K562 (cell line): ENCODE results near the gene EIF4E2. TPM values are rescaled to one million over a fixed set of nuclear protein-coding genes. Genes with fewer than 3 reads are reported as not detected.

Experiments
- ATAC-seq: fragments of 200-7000 bp; cut with Tn5 transposase; 3 replicates; pipeline ENCODE4 v1.9.1; 2020; ENCODE audit warnings: moderate library complexity
- BruUV-seq: library from RNA; stranded (reverse); fragments of 400-500 nt; replicated peaks from 2 replicates; lab custom pipeline; 2021; lab: Mats Ljungman, UMichigan
- CTCF ChIA-PET: fragments of 300-600 bp; formaldehyde crosslinking; extraction: SDS; loops from one replicate; lab custom pipeline; 2021; ENCODE audit warnings: low intra/inter-chr PET ratio; lab: Yijun Ruan, JAX
- POLR2A ChIA-PET: fragments of 300-600, 350-650 bp; sonication (Branson Sonifier 250); formaldehyde crosslinking; extraction: SDS; loops from one replicate; lab custom pipeline; 2021; ENCODE audit warnings: antibody characterized with exemption, inconsistent platforms; lab: Yijun Ruan, JAX
- DNase-seq, 4 experiments: peaks; one replicate each; pipeline versions ENCODE4 v3.0.0 to v3.0.0-alpha.2; 2011 to 2018; ENCODE audit warnings: low spot score in 3 of 4, mixed read lengths in 3 of 4; ENCODE audit errors: extremely low read depth in 1 of 4
- FAIRE-seq: peaks from 2 replicates; lab custom pipeline; 2011; peaks lifted over from hg19 to GRCh38; lab: Jason Lieb, UNC
- H2AFZ ChIP-seq: 2 replicates; pipeline ENCODE4 v1.6.0; 2011; ENCODE audit warnings: low read depth, low read length, control low read depth, inconsistent platforms
- H3K27ac ChIP-seq: fragments of 200-600 bp; 3 replicates; pipeline ENCODE4 v1.8.0; 2011; ENCODE audit warnings: low read depth, mild to moderate bottlenecking, control low read depth, inconsistent platforms, low read length, moderate library complexity, mixed read lengths; ENCODE audit errors: extremely low read depth
- H3K27me3 ChIP-seq, 2 experiments: fragments of 300-600 bp in 1 of 2; 2 replicates in 1 of 2; 3 replicates in 1 of 2; pipeline versions ENCODE4 v1.6.0 to v1.8.0; 2011; ENCODE audit warnings: inconsistent platforms in 2 of 2, low read length in 2 of 2, mild to moderate bottlenecking in 1 of 2, mixed read lengths in 1 of 2, moderate library complexity in 1 of 2; ENCODE audit not compliant: control insufficient read depth in 2 of 2, insufficient read depth in 2 of 2
- H3K36me3 ChIP-seq: fragments of 300-600 bp; 3 replicates; pipeline ENCODE4 v1.8.0; 2011; ENCODE audit warnings: mild to moderate bottlenecking, low read length, inconsistent platforms; ENCODE audit not compliant: control insufficient read depth, insufficient read depth
- H3K4me1 ChIP-seq, 2 experiments: fragments of 200-600 bp in 1 of 2; replicated peaks in 1 of 2; 2 replicates in 1 of 2; 3 replicates in 1 of 2; pipeline versions ENCODE4 v1.5.1 to v1.8.0; 2011; ENCODE audit warnings: inconsistent platforms in 2 of 2, low read length in 2 of 2, mild to moderate bottlenecking in 1 of 2, mixed read lengths in 1 of 2, moderate library complexity in 1 of 2; ENCODE audit not compliant: control insufficient read depth in 2 of 2, insufficient read depth in 2 of 2
- H3K4me2 ChIP-seq: 2 replicates; pipeline ENCODE4 v1.6.1; 2011; ENCODE audit warnings: low read length, control low read depth, inconsistent platforms, mixed read lengths; ENCODE audit not compliant: insufficient read depth
- H3K4me3 ChIP-seq: fragments of 200-600 bp; sonication (generic), shearing (Covaris generic); 2 replicates; pipeline ENCODE4 v1.5.1; 2016; ENCODE audit warnings: control low read depth, inconsistent platforms
- H3K79me2 ChIP-seq: fragments of 200-600 bp; 3 replicates; pipeline ENCODE4 v1.8.0; 2011; ENCODE audit warnings: low read length, inconsistent platforms; ENCODE audit not compliant: control insufficient read depth, insufficient read depth
- H3K9ac ChIP-seq, 2 experiments: 2 replicates each; pipeline versions ENCODE4 v1.6.0 to v1.6.1; 2011; ENCODE audit warnings: low read depth in 2 of 2, low read length in 2 of 2, control low read depth in 1 of 2, inconsistent platforms in 1 of 2, mild to moderate bottlenecking in 1 of 2, mixed read lengths in 1 of 2; ENCODE audit not compliant: insufficient read depth in 1 of 2
- H3K9me1 ChIP-seq: one replicate; pipeline ENCODE4 v1.6.0; 2011; ENCODE audit warnings: inconsistent platforms, mild to moderate bottlenecking, low read length, moderate library complexity; ENCODE audit not compliant: control insufficient read depth, insufficient read depth
- H3K9me3 ChIP-seq: replicated peaks from 2 replicates; pipeline ENCODE4 v1.5.1; 2011; ENCODE audit warnings: low read depth, low read length, inconsistent platforms; ENCODE audit not compliant: control insufficient read depth, insufficient read depth
- H4K20me1 ChIP-seq: replicated peaks from 2 replicates; pipeline ENCODE4 v1.6.1; 2011; ENCODE audit warnings: low read length, inconsistent platforms, mixed read lengths; ENCODE audit not compliant: control insufficient read depth, insufficient read depth
- CAMTA2 ChIP-seq: fragments of 250-450 bp; sonication (Bioruptor Pico); conservative IDR thresholded peaks from 2 replicates; pipeline ENCODE4 v1.5.1; 2022
- DEAF1 ChIP-seq: fragments of 450-650 bp; formaldehyde crosslinking; IDR thresholded peaks from 2 replicates; pipeline ENCODE4 v1.4.0; 2020; ENCODE audit warnings: mild to moderate bottlenecking, moderate library complexity
- GTF2F1 ChIP-seq: IDR thresholded peaks from 2 replicates; pipeline ENCODE4 v1.6.1; 2011; ENCODE audit warnings: low read depth, low read length, improper control_type of control experiment
- MTF1 ChIP-seq: fragments of 250-450 bp; sonication (Bioruptor Pico); IDR thresholded peaks from 2 replicates; pipeline ENCODE4 v1.9.0; 2021; ENCODE audit warnings: moderate library complexity, mild to moderate bottlenecking, inconsistent platforms, borderline replicate concordance
- NFATC3 ChIP-seq: fragments of 450-650 bp; IDR thresholded peaks from 2 replicates; pipeline ENCODE4 v1.6.1; 2017; ENCODE audit warnings: mild to moderate bottlenecking
- RBM14 ChIP-seq: fragments of 200-400 bp; formaldehyde crosslinking; IDR thresholded peaks from 2 replicates; pipeline ENCODE4 v1.6.1; 2018; ENCODE audit warnings: low read depth, mild to moderate bottlenecking, low read length, moderate library complexity, borderline replicate concordance; ENCODE audit not compliant: insufficient read depth
- SLC30A9 ChIP-seq: fragments of 250-450 bp; sonication (Bioruptor Pico); IDR thresholded peaks from 2 replicates; pipeline ENCODE4 v1.8.0; 2022; ENCODE audit warnings: mild to moderate bottlenecking, moderate library complexity
- TRIM28 ChIP-seq: fragments of 450-650 bp; IDR thresholded peaks from 2 replicates; pipeline ENCODE4 v1.6.1; 2017
- ZBTB11 ChIP-seq, 3 experiments: fragments of 200-800 bp in 1 of 3; fragments of 250-450 bp in 1 of 3; fragments of 450-650 bp in 1 of 3; sonication (Bioruptor Pico) in 1 of 3; sonication (Bioruptor generic) in 1 of 3; formaldehyde crosslinking in 1 of 3; IDR thresholded peaks; 2 replicates each; pipeline versions ENCODE4 v1.6.1 to v1.8.0; 2016 to 2022; ENCODE audit warnings: mild to moderate bottlenecking in 2 of 3, missing genetic modification characterization in 2 of 3, missing compliant biosample characterization in 1 of 3, moderate library complexity in 1 of 3
- ZC3H11A ChIP-seq: IDR thresholded peaks from 2 replicates; pipeline ENCODE4 v1.6.1; 2012; ENCODE audit warnings: low read depth, low read length, improper control_type of control experiment
- ZNF431 ChIP-seq: sonication (generic); formaldehyde crosslinking; IDR thresholded peaks from 2 replicates; pipeline ENCODE4 v1.8.0; 2022; ENCODE audit warnings: mild to moderate bottlenecking, missing genetic modification reagents
- ZNF57 ChIP-seq: fragments of 450-650 bp; formaldehyde crosslinking; IDR thresholded peaks from 2 replicates; pipeline ENCODE4 v1.4.0; 2020; ENCODE audit warnings: mild to moderate bottlenecking, moderate library complexity
- ZNF655 ChIP-seq: fragments of 250-450 bp; sonication (Bioruptor Pico); IDR thresholded peaks from 2 replicates; pipeline ENCODE4 v1.5.0; 2021
- WGBS: fragments of 100-300 bp; shearing (Covaris generic); methylation state at CpG from one replicate; pipeline ENCODE4 v1.1.6; 2016; ENCODE audit warnings: low coverage, mixed read lengths; ENCODE audit not compliant: insufficient coverage; ENCODE audit errors: missing lambda C conversion rate; 5-methylcytosine and 5-hydroxymethylcytosine counted together
- in situ Hi-C: fragments of 300-500 bp; cut with MboI; formaldehyde crosslinking; loops from 4 replicates; pipeline ENCODE4 v1.15.0; 2018; ENCODE audit warnings: inconsistent platforms, mixed read lengths
- intact Hi-C: fragments of 100-400 bp; cut with micrococcal nuclease; formaldehyde crosslinking; loops from 2 replicates; pipeline ENCODE4 v1.14.2; 2022
- polyA plus RNA-seq, 8 experiments: library from polyadenylated mRNA; depleted of rRNA in 4 of 8; stranded (reverse) in 5 of 8; unstranded in 3 of 8; fragments of >200 nt; fragmentation: Nextera tagmentation in 2 of 8; fragmentation: Illumina TruSeq in 1 of 8; extraction: Ambion mirVana in 2 of 8; extraction: Trizol in 1 of 8; gene quantifications; 2 replicates each; pipeline versions ENCODE4 v1.2.1 to v1.2.3, GENCODE V29; 2011 to 2014; ENCODE audit warnings: inconsistent platforms in 1 of 8, missing spikeins in 1 of 8
- total RNA-seq, 7 experiments: library from RNA; depleted of rRNA in 6 of 7; stranded (reverse); fragments of >200 nt in 6 of 7; fragmentation: Illumina TruSeq in 2 of 7; extraction: Trizol in 2 of 7; gene quantifications; 2 replicates each; pipeline versions ENCODE4 v1.2.1 to v1.2.3, GENCODE V29; 2011 to 2021; ENCODE audit warnings: low replicate concordance in 1 of 7
- TF ChIP-seq, protein P1 (sequence below): fragments of 450-650 bp; formaldehyde crosslinking; IDR thresholded peaks from 2 replicates; pipeline ENCODE4 v1.4.0; 2020; ENCODE audit warnings: mild to moderate bottlenecking, moderate library complexity

EIF4E2 gene
- total and polyA plus RNA-seq, 9 of the 15 experiments (the other 6 are each of a cell fraction or from before 2014, with no cell fraction given), result 33.9 to 169 (median 77.5) TPM

- Histone ChIP-seq H3K9me1 (no peaks in the 10 kb centered on the region), H3K27me3 (peaks cover 0 to 36% of the 10 kb centered on the region in 2 experiments; a peak in 2 of 5 replicates), H3K9me3 (no peaks in the 10 kb centered on the region), H3K79me2 (no peaks in the 10 kb centered on the region), H3K4me1 (peaks cover 0 to 7% of the 10 kb centered on the region in 2 experiments; a peak in 2 of 5 replicates), H2AFZ (no peak overlapping the region), H3K27ac (no peak overlapping the region), H3K36me3 (no peaks in the 10 kb centered on the region), H4K20me1 (no peaks in the 10 kb centered on the region), H3K4me2 (no peak overlapping the region), H3K4me3 (no peak overlapping the region), H3K9ac (no peak overlapping the region)
- DNase-seq (no peak), ATAC-seq (no peak), FAIRE-seq (no peak)
- ChIA-PET CTCF (no interaction called here), POLR2A (interaction anchor here (0.5 to 0.6 kb wide), 2 partner anchors 17 to 39 kb away, joined by 3 to 4 read pairs; no protein-coding TSS in a partner anchor)
- intact Hi-C loops, result no loop called here
- in situ Hi-C loops, result no loop called here
- WGBS, result 0% methylated on average over 9 of the region's 11 CpGs
- BruUV-seq, result no TSS peak
- TF ChIP-seq MTF1 (CRISPR knock-in tag) (no peak), ZBTB11 (CRISPR knock-in tag; IDR thresholded peaks at IDR 0.05) (no peak), ZC3H11A (no peak), NFATC3 (no peak), CAMTA2 (CRISPR knock-in tag) (no peak), GTF2F1 (no peak), ZNF431 (no peak), SLC30A9 (no peak), ZNF57 (no peak), TRIM28 (no peak), DEAF1 (CRISPR knock-in tag) (no peak), ZNF655 (no peak), RBM14 (no peak)
- TF ChIP-seq, protein P1, sequence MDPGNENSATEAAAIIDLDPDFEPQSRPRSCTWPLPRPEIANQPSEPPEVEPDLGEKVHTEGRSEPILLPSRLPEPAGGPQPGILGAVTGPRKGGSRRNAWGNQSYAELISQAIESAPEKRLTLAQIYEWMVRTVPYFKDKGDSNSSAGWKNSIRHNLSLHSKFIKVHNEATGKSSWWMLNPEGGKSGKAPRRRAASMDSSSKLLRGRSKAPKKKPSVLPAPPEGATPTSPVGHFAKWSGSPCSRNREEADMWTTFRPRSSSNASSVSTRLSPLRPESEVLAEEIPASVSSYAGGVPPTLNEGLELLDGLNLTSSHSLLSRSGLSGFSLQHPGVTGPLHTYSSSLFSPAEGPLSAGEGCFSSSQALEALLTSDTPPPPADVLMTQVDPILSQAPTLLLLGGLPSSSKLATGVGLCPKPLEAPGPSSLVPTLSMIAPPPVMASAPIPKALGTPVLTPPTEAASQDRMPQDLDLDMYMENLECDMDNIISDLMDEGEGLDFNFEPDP (CRISPR knock-in tag), result no peak
Measured at GRCh38 chr2:232528746-232529460, 21.6 kb upstream of the EIF4E2 start.
